BE2C (cell line): ENCODE data around the gene CRTC1.

Source experiments
- DNase-seq: peaks from one replicate; pipeline ENCODE4 v3.0.0-alpha.2; 2020
- H3K27me3 ChIP-seq: fragments of 250-450 bp; sonication (Bioruptor Pico); 2 replicates; pipeline ENCODE4 v1.5.1; 2020; ENCODE audit warnings: mild to moderate bottlenecking
- H3K36me3 ChIP-seq: fragments of 250-450 bp; sonication (Bioruptor Pico); 2 replicates; pipeline ENCODE4 v1.5.1; 2020; ENCODE audit warnings: mild to moderate bottlenecking
- H3K4me1 ChIP-seq: fragments of 250-450 bp; sonication (Bioruptor Pico); 2 replicates; pipeline ENCODE4 v1.5.1; 2020
- H3K4me3 ChIP-seq: 2 replicates; pipeline ENCODE4 v1.5.1; 2011; ENCODE audit warnings: low read depth, low read length
- H3K9me3 ChIP-seq: fragments of 250-450 bp; sonication (Bioruptor Pico); 2 replicates; pipeline ENCODE4 v1.5.1; 2020
- TF ChIP-seq, protein P1 (sequence below): IDR thresholded peaks from 2 replicates; pipeline ENCODE4 v1.5.1; 2012; ENCODE audit warnings: mild to moderate bottlenecking, low read depth, low read length

The CRTC1 gene

DNA sequence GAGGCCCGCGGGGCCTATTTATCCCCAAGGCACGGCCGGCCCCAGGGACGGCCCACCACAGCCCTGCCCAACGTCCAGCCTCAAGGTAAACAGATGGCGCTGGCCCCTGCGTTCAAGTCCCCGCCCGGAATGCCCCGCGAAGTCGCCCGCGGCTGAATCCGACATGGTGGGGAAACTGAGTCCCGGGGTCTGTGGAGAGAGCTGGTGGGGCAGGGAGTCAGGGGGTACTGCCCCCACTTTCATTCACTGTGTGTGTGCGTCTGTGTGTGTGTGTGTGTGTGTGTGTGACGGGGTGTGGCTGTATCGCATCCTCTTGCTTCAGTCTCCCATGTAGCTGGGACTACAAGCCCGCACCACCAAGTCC is 107.8 kb downstream of the CRTC1 start:
- Histone ChIP-seq H3K4me3 (no peak overlapping the region), H3K27me3 (peaks cover 79% of the 10 kb centered on the region), H3K36me3 (no peaks in the 10 kb centered on the region)

GRCh38 chr19:18792661-18793060 is 109.2 kb downstream of the CRTC1 start:
- H3K4me3 ChIP-seq: no peak overlapping the region
- no peak for DNase-seq
- H3K36me3 ChIP-seq: no peaks in the 10 kb centered on the region
- H3K4me1 ChIP-seq: no peaks in the 10 kb centered on the region
- TF ChIP-seq, protein P1, sequence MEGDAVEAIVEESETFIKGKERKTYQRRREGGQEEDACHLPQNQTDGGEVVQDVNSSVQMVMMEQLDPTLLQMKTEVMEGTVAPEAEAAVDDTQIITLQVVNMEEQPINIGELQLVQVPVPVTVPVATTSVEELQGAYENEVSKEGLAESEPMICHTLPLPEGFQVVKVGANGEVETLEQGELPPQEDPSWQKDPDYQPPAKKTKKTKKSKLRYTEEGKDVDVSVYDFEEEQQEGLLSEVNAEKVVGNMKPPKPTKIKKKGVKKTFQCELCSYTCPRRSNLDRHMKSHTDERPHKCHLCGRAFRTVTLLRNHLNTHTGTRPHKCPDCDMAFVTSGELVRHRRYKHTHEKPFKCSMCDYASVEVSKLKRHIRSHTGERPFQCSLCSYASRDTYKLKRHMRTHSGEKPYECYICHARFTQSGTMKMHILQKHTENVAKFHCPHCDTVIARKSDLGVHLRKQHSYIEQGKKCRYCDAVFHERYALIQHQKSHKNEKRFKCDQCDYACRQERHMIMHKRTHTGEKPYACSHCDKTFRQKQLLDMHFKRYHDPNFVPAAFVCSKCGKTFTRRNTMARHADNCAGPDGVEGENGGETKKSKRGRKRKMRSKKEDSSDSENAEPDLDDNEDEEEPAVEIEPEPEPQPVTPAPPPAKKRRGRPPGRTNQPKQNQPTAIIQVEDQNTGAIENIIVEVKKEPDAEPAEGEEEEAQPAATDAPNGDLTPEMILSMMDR: no peak
- peaks cover 67% of the 10 kb centered on the region for H3K27me3 ChIP-seq
- no peaks in the 10 kb centered on the region for H3K9me3 ChIP-seq

More for the DNA sequence above, 107.8 kb downstream of the CRTC1 start:
- Histone ChIP-seq H3K4me1 (no peaks in the 10 kb centered on the region), H3K9me3 (peaks cover 3% of the 10 kb centered on the region; the same call in 1 of the 2 replicates)
- no peak for DNase-seq
- TF ChIP-seq, protein P1: no peak

- DNase-seq: no peak
Measured at GRCh38 chr19:18793144-18794028, 109.9 kb downstream of the CRTC1 start.

GRCh38 chr19:18794029-18794313 is 110.5 kb downstream of the CRTC1 start:
- TF ChIP-seq, protein P1: no peak
- no peaks in the 10 kb centered on the region for H3K36me3 ChIP-seq
- no peaks in the 10 kb centered on the region for H3K4me1 ChIP-seq
- H3K4me3 ChIP-seq: no peak overlapping the region
- DNase-seq: no peak
- H3K9me3 ChIP-seq: no peaks in the 10 kb centered on the region
- H3K27me3 ChIP-seq: peaks cover 54% of the 10 kb centered on the region

More at GRCh38 chr19:18793144-18794028, 109.9 kb downstream of the CRTC1 start:
- peaks cover 60% of the 10 kb centered on the region for H3K27me3 ChIP-seq
- no peaks in the 10 kb centered on the region for H3K36me3 ChIP-seq
- H3K9me3 ChIP-seq: no peaks in the 10 kb centered on the region
- H3K4me3 ChIP-seq: no peak overlapping the region
- TF ChIP-seq, protein P1: no peak
- no peaks in the 10 kb centered on the region for H3K4me1 ChIP-seq

GRCh38 chr19:18794692-18795091 is 111.2 kb downstream of the CRTC1 start:
- H3K4me1 ChIP-seq: no peaks in the 10 kb centered on the region
- DNase-seq: no peak
- no peak overlapping the region for H3K4me3 ChIP-seq
- TF ChIP-seq, protein P1: no peak
- H3K27me3 ChIP-seq: peaks cover 47% of the 10 kb centered on the region
- H3K9me3 ChIP-seq: no peaks in the 10 kb centered on the region
- H3K36me3 ChIP-seq: no peaks in the 10 kb centered on the region

DNA sequence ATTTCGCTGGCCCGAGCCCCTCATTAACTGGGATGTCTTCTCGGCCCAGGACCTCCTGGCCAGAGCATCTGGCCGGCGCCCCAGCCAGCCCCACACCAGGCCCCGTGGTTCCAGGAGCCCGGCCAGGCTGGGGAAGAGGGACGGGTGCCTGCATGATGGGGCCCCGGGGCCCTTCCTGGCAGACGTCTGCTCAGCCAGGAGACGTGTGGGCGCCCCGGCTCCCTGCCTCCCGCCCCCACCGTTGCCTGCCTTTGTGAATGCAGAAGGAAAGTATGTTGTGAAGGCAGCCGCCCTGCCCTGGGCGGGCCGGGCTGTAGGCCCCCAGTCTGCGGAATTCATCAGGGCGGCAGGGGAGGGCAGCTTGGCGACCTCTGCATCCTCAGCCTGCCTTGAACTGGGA is 112.1 kb downstream of the CRTC1 start:
- H3K4me3 ChIP-seq: no peak overlapping the region
- H3K9me3 ChIP-seq: no peaks in the 10 kb centered on the region
- TF ChIP-seq, protein P1: no peak
- H3K27me3 ChIP-seq: peaks cover 38% of the 10 kb centered on the region
- no peaks in the 10 kb centered on the region for H3K36me3 ChIP-seq
- peak; percentile 56 for DNase-seq
- H3K4me1 ChIP-seq: no peaks in the 10 kb centered on the region
